Peyer's patch (tissue), 4 donors: ENCODE data around the gene TMPRSS11F.

Source experiments
- POLR2A ChIP-seq, 2 donors: fragments of 450-650 bp; IDR thresholded peaks; one replicate each; pipeline ENCODE4 v1.5.1; 2017; ENCODE audit warnings: antibody characterized with exemption in 2 of 2, mild to moderate bottlenecking in 2 of 2, moderate library complexity in 2 of 2
- TF ChIP-seq, protein P1 (sequence below), 6 experiments: fragments of 450-650 bp in 4 of 6; fragments of 200-600 bp in 2 of 6; sonication (generic) in 1 of 6; IDR thresholded peaks; one replicate each; pipeline ENCODE4 v1.5.1; 2017 to 2019; ENCODE audit warnings: antibody characterized with exemption in 6 of 6, mild to moderate bottlenecking in 3 of 6, moderate library complexity in 1 of 6

DNA sequence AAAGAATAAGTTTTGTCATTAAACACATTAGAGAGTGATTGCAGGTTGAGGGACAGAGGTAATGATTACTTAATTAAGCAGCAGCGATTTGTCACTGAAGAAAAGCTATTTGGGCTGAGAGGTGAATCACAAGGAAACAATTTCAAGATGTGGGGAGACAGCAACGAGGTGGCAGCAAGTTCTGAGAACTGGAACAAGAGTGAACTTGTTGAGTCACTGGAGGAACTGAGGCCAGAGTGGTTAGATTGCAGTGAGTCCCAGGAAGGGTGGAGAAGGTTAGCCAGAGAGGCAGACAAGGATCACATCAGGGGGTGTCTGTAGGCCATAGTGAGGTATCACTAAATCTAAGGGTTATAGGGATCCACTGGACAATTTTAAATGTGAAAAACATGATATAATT lies 108.5 kb downstream of the TMPRSS11F start:
- TF ChIP-seq, protein P1, sequence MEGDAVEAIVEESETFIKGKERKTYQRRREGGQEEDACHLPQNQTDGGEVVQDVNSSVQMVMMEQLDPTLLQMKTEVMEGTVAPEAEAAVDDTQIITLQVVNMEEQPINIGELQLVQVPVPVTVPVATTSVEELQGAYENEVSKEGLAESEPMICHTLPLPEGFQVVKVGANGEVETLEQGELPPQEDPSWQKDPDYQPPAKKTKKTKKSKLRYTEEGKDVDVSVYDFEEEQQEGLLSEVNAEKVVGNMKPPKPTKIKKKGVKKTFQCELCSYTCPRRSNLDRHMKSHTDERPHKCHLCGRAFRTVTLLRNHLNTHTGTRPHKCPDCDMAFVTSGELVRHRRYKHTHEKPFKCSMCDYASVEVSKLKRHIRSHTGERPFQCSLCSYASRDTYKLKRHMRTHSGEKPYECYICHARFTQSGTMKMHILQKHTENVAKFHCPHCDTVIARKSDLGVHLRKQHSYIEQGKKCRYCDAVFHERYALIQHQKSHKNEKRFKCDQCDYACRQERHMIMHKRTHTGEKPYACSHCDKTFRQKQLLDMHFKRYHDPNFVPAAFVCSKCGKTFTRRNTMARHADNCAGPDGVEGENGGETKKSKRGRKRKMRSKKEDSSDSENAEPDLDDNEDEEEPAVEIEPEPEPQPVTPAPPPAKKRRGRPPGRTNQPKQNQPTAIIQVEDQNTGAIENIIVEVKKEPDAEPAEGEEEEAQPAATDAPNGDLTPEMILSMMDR (IDR thresholded peaks at IDR 0.05) = no peak
- no peak for TF ChIP-seq POLR2A (IDR thresholded peaks at IDR 0.05)
